GM18517 (cell line): ENCODE results near the gene MAPK8IP3.

Source experiments
- ATAC-seq: cut with Tn5 transposase; IDR thresholded peaks from one replicate; pipeline ENCODE4 v1.9.1; 2021; ENCODE audit warnings: mild to moderate bottlenecking, moderate library complexity; ENCODE audit not compliant: unreplicated experiment

Gene MAPK8IP3

GRCh38 chr16:1740234-1740633 is 34.2 kb downstream of the MAPK8IP3 start:
- ATAC-seq = no peak

DNA sequence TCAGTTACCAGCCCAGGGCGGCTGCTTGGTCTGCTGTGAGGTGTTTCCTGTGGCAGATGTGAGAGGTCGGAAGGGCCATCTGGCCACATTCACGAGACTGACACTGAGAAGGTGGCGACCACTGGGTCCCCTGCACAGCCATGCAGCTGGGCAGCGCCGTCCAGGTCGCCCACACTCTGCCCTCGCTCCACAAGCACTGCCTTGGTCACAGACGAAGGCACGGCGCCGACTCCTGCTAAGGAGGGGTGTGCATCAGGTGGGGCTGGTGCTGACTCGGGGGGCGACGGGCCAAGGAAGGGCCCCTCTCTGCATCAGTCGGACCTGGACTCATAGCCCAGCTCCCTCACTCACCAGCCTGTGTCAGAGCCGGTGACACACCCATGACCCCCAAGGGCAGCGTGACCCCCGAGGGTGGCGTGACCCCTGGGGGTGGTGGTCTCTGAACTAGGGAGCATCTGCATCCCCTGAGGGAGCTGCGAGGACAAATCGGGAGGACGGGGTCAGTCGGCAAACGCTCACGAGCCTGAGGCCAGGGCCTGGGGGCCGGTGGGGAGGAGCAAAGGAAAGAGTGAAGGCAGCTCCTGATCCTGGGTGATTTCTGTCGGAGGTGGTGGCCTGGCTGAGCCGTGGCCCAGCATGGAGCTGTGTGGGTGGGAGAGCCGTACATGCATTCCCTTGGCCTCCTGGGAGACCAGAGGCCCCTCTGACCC is 34.9 kb downstream of the MAPK8IP3 start:
- no peak for ATAC-seq

- no peak for ATAC-seq
Measured at GRCh38 chr16:1741553-1742165, 35.7 kb downstream of the MAPK8IP3 start.

DNA sequence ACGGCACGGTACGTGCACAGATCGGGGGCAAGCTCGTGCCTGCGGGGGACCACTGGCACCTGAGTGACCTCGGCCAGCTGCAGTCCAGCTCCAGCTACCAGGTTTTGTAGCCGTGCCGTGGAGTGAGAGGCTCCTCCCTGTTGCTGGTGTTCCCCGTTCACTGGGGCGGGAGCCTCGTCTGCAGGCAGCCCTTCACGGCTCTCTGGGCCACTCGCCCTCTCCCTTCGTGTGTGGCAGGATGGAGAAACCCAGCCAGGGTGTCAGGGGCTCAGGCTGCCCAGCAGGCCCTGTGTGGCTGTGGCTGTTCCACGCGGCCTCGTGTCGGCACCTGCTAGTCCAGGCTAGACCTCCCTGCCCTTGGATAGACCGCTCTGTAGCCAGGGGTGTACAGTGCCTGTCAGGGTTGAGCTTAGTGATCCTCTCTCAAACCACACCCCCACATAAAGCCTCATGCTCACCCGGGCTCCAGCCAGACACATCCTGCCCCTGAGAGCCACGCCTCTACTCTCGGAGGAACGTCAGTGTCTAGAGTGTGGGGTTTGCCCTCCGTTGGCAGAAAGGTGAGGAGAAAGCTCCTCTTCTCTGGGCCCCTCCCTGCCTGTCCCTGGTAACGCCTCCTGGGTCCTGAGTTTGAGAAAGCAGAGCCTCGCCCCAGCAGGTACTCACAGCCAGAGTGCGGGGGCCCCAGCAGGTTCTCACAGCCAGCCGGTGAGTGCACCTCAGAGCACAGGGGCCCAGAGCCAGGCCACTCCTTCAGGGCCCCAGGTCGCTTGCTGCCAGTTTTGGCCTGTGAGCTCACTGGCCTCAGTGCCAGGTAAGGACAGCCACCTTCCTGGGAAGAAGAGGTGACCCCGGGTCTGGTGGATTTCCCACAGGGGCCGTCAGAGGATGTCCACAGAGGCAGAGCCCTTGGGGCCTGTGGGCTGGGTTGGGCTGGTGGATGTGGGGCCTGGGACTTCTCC is 37.7 kb downstream of the MAPK8IP3 start:
- no peak for ATAC-seq

GRCh38 chr16:1744338-1744840 is 38.4 kb downstream of the MAPK8IP3 start:
- no peak for ATAC-seq

DNA sequence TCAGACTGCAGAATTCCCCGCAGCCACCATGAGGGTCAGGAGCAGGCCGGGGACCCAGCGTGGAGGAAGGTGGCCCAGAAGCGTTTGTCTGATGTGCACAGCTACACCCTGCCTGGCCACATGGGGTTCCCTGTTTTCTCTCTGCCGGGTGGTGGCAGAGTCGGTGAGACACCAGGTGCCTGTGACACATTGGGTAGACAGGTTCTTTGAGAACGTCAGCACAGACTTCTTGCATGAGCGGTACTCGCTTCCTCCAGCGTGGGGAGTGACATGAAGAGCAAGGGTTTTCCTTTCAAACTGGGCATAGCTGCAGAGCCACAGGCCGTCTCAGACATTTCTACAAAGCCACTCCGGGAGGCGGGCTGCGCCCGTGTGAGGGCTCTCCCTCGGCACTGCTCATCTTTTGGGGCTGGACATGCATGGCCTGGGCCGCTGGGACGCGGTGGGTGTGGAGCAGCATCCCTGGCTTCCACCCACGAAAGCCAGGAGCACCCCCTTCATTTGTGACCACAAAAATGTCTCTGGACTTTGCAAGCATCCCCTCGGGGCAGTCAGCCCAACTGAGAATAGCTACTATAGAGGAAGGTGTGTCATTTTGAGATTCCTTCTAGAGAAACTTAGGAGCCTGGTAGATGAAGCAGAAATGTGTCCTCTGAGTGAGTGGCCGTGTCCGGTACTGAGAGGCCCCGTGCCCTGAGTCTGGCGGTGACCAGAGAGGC is 39.3 kb downstream of the MAPK8IP3 start:
- no peak for ATAC-seq

DNA sequence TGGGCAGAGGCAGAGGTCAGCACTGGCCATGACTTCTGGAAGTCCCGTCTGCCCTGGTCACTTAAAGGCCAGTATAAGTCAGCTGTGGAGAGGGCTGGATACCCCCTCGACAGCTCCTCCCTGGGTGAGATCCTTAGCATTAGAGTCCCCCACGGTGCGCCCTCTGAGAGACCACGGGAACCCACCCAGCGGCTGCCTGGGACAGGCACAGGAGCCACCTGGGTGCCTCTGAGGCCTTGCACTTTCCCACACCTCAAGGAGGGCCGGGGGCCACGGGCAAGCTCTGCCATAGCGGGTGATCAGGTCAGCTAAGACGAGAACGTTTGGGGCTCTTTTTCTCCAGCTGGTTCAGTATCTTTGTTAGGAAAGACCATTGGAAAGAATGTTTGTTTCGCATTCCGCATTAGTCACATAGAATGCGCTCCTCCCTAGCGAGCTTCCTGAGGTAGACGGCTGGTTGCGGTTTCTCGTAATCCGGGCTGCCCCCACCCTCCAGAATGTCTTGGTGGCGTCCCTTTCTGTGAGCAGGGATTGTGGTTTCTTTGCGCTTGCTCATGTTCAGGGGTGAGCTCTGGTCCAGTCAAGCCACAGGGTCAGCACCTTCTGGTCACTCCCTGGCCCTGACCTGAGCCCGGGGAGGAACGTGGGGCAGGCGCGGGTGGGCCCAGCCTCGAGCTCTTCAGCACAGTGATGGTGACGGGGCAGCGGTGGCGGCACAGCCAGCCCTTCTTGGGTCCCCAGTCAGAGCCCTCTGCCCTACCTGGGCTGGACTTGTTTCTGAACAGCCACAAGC is 40.1 kb downstream of the MAPK8IP3 start:
- ATAC-seq = no peak

- no peak for ATAC-seq
Measured at GRCh38 chr16:1746693-1747195, 40.7 kb downstream of the MAPK8IP3 start.

DNA sequence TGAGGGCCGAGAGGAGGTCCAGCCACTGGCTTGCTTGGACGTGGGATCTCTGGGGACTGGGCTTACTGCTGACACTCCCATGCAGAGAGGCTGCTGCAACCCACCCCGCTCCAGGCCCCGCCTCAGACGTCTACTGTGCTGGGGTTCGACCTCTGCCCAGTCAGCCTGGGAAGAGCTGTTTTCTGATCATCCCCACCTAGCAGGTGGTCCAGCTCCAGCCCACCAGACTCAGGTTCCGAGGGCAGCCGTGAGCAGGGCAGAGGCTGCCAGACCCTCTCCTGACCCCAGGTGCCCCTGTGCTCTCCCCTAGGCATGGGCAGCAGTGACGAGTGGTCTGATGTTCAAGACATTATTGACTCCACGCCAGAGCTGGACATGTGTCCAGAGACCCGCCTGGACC is 41.9 kb downstream of the MAPK8IP3 start:
- ATAC-seq = no peak

- ATAC-seq = no peak
Measured at GRCh38 chr16:1749152-1750117, 43.4 kb downstream of the MAPK8IP3 start.

DNA sequence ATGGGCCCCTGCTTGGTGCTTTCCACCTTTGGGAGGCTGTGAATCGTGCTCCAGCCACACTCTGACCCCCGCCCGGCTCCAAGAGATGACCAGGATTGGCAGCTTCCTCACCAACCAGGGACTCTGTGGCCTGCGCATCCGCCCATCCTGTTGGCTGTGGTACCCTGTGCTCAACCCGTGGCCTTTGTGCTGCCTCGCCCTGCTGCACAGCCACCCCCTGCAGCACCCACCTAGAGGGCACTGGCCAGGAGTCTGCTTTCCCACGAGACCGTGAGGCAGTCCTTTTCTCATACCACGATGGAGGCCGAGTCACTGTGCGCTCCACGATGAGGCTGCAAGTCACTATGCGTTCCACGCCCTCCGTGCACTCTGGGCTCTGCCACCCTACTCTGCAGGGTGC is 46.0 kb downstream of the MAPK8IP3 start:
- ATAC-seq = no peak

GRCh38 chr16:1752853-1753252 is 46.9 kb downstream of the MAPK8IP3 start:
- no peak for ATAC-seq

GRCh38 chr16:1754204-1754603 is 48.2 kb downstream of the MAPK8IP3 start:
- no peak for ATAC-seq

DNA sequence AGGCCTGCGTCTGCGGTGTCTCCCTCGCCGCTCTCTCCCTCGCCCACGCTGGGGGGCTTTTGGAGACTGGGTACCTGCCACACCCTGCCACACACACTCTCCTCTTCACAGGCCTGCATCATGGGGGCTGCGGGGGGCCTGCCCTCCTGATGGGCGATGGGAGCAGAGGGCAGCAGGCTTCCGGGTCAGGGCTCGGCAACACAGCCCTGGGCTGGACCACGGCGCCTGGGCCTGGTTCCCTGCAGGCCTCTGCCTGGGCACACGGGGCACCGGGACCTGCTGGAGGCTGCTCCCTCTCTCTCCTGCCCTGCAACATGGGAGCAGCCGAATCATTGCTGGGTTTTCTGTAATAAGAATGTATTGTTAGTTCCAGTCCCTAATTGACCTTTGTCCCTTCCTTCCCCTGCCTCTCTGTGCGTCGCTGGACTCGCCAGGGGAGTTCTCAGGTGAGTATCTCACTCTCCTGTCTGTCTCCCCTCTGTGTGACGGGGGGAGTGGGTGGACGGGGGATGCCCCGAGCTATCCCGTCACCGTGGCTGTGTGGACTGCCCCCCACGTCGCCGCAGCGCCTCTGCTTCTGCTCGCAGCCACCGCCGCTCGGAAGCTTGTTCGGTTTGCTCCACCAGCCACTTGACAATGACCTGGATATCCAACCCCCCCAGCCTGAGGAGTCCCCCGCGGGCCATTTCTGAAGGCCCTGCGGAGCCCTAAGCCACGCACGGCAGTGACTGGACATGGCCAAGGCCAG is 51.9 kb downstream of the MAPK8IP3 start:
- no peak for ATAC-seq

- no peak for ATAC-seq
Measured at GRCh38 chr16:1758923-1759322, 52.9 kb downstream of the MAPK8IP3 start.

DNA sequence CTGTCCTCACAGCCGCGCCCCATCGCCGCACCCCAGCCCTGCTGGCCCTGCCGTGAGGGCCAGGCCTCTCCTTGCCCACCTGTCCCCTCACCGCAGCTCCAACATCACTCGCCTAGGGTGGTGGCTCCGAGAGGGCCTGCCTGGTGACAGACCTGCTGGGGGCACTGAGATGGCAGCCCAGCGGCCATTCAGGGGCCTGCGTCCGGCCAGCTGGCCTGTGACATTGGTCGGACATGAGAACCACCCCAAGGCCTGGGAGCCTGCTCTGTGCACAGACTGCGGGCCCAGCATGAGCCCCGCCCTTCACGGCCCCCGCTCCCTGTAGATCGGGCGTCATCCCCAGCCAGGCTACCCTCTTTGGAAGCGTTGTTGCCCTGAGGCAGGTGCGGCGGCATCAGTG is 53.5 kb downstream of the MAPK8IP3 start:
- no peak for ATAC-seq

- ATAC-seq = no peak
Measured at GRCh38 chr16:1760911-1761310, 54.9 kb downstream of the MAPK8IP3 start.

DNA sequence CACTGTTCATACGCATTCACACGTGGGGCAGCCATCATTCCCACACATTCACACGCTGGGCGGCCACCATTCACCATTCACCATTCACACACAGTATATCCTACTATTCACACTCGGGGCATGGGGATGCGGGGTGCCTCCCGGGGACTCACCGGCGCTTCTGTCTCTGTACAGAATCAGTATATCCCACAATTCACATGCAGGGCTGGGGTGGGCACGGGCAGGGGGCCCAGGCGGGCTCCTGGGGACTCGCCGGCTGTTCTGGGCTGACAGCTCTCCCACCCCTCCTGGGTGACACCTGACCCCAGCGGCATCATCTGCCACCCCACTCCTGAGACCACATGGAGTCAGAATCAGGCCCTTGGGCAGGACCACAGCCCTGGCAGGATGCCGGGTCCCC is 55.8 kb downstream of the MAPK8IP3 start:
- no peak for ATAC-seq
